Esophagus muscularis mucosa (tissue), 3 donors: ENCODE results near the gene RALA.

Experiments used
- CTCF ChIP-seq, 3 experiments: fragments of 200-600 bp in 2 of 3; fragments of 450-650 bp in 1 of 3; sonication (generic) in 2 of 3; IDR thresholded peaks; one replicate each; pipeline ENCODE4 v1.5.1; 2017 to 2019; ENCODE audit warnings: antibody characterized with exemption in 3 of 3, mild to moderate bottlenecking in 2 of 3, moderate library complexity in 1 of 3
- POLR2A ChIP-seq: fragments of 450-650 bp; IDR thresholded peaks from one replicate; pipeline ENCODE4 v1.6.1; 2017; ENCODE audit warnings: antibody characterized with exemption, moderate library complexity, mild to moderate bottlenecking, low read depth
- POLR2AphosphoS5 ChIP-seq, 2 donors: sonication (generic); formaldehyde crosslinking; IDR thresholded peaks; one replicate each; pipeline ENCODE4 v1.6.1; 2017; ENCODE audit warnings: antibody characterized with exemption in 2 of 2

GRCh38 chr7:39667341-39667923 lies 44.1 kb downstream of the RALA start:
- TF ChIP-seq CTCF (IDR thresholded peaks at IDR 0.05) = no peak
- no peak for TF ChIP-seq POLR2AphosphoS5 (IDR thresholded peaks at IDR 0.05)
- TF ChIP-seq POLR2A = no peak
